Common myeloid progenitor, CD34-positive (primary cell): ENCODE results near the gene C10orf67.
A peak's percentile ranks its signal among the peaks of the same experiment; 100 is the strongest.
"Not testable (repeated sequence)": the region's sequence is repeated elsewhere in the genome, so short reads cannot be mapped to it uniquely, and the experiment has no call there.

Experiments used
- CTCF ChIA-PET: fragments of 350-600 bp; sonication (Branson Sonifier 250); formaldehyde crosslinking; loops from one replicate; lab custom pipeline; 2021; ENCODE audit warnings: antibody characterized with exemption; lab: Charles Lee
- POLR2A ChIA-PET: fragments of 350-600 bp; sonication (Branson Sonifier 250); formaldehyde crosslinking; loops from one replicate; lab custom pipeline; 2021; ENCODE audit warnings: antibody characterized with exemption; lab: Charles Lee
- DNase-seq, 3 donors: peaks; one replicate each; pipeline versions ENCODE4 v3.0.0 to v3.0.0-alpha.2; 2013
- H3K27ac ChIP-seq, 2 experiments: 1 replicate in 1 of 2; 2 replicates in 1 of 2; pipeline ENCODE4 v1.7.0; 2013; ENCODE audit warnings: inconsistent platforms in 2 of 2, low read length in 2 of 2, mild to moderate bottlenecking in 2 of 2, low read depth in 1 of 2, moderate library complexity in 1 of 2; ENCODE audit not compliant: severe bottlenecking in 2 of 2, insufficient read depth in 1 of 2, poor library complexity in 1 of 2
- H3K27me3 ChIP-seq, 5 experiments: replicated peaks in 2 of 5; 1 replicate in 3 of 5; 2 replicates in 2 of 5; pipeline versions ENCODE4 v1.6.1 to v1.7.0; 2013; ENCODE audit warnings: low read length in 4 of 5, mild to moderate bottlenecking in 2 of 5, moderate library complexity in 2 of 5, inconsistent platforms in 1 of 5; ENCODE audit not compliant: insufficient read depth in 5 of 5, control insufficient read depth in 4 of 5
- H3K36me3 ChIP-seq, 4 experiments: 1 replicate in 2 of 4; 2 replicates in 2 of 4; pipeline versions ENCODE4 v1.6.1 to v1.7.0; 2013; ENCODE audit warnings: low read length in 3 of 4, control low read depth in 1 of 4, mild to moderate bottlenecking in 1 of 4; ENCODE audit not compliant: control insufficient read depth in 4 of 4, insufficient read depth in 4 of 4
- H3K4me1 ChIP-seq, 4 experiments: 1 replicate in 3 of 4; 2 replicates in 1 of 4; pipeline versions ENCODE4 v1.6.1 to v1.7.1; 2013; ENCODE audit warnings: low read length in 3 of 4, mild to moderate bottlenecking in 3 of 4, control low read depth in 1 of 4, inconsistent platforms in 1 of 4, moderate library complexity in 1 of 4; ENCODE audit not compliant: control insufficient read depth in 4 of 4, insufficient read depth in 4 of 4; ENCODE audit errors: control extremely low read depth in 1 of 4
- H3K4me3 ChIP-seq, 7 experiments: 1 replicate in 4 of 7; 2 replicates in 3 of 7; pipeline versions ENCODE4 v1.5.1 to v1.7.0; 2013; ENCODE audit warnings: mild to moderate bottlenecking in 7 of 7, low read length in 6 of 7, moderate library complexity in 6 of 7, inconsistent platforms in 2 of 7, low read depth in 2 of 7, control low read depth in 1 of 7; ENCODE audit not compliant: insufficient read depth in 4 of 7, control insufficient read depth in 1 of 7; ENCODE audit errors: extremely low read depth in 1 of 7
- H3K9me3 ChIP-seq, 5 experiments: 1 replicate in 4 of 5; 2 replicates in 1 of 5; pipeline versions ENCODE4 v1.6.1 to v1.7.1; 2013; ENCODE audit warnings: low read length in 4 of 5, mild to moderate bottlenecking in 2 of 5, inconsistent platforms in 1 of 5, low read depth in 1 of 5, moderate library complexity in 1 of 5; ENCODE audit not compliant: control insufficient read depth in 4 of 5, insufficient read depth in 2 of 5; ENCODE audit errors: control extremely low read depth in 1 of 5
- WGBS: methylation state at CpG from one replicate; pipeline ENCODE4 v1.1.5; 2013; ENCODE audit not compliant: insufficient coverage; 5-methylcytosine and 5-hydroxymethylcytosine counted together

Gene C10orf67

GRCh38 chr10:23281044-23281433 is 63.6 kb downstream of the C10orf67 start:
- Histone ChIP-seq H3K9me3 (peaks cover 0 to 2% (median 0%) of the 10 kb centered on the region in 5 experiments), H3K27ac (no peak overlapping the region), H3K27me3 (peaks cover 0 to 41% (median 3%) of the 10 kb centered on the region in 5 experiments), H3K4me1 (no peaks in the 10 kb centered on the region), H3K36me3 (no peaks in the 10 kb centered on the region), H3K4me3 (no peak overlapping the region)
- ChIA-PET CTCF (interaction anchor here (2.1 kb wide), 1 partner anchor 9 kb away, joined by 5 read pairs; no protein-coding TSS in a partner anchor), POLR2A (no interaction called here)
- DNase-seq: no peak
- 20% methylated on average over 1 of the region's 6 CpGs for WGBS

- POLR2A ChIA-PET: no interaction called here
- H3K4me1 ChIP-seq: no peaks in the 10 kb centered on the region
- CTCF ChIA-PET: interaction anchor here (2.1 kb wide), 1 partner anchor 10 kb away, joined by 5 read pairs; no protein-coding TSS in a partner anchor
- no peaks in the 10 kb centered on the region for H3K36me3 ChIP-seq
- H3K9me3 ChIP-seq: peaks cover 0 to 3% (median 0%) of the 10 kb centered on the region in 5 experiments
- DNase-seq: peak in 2 of 3 donors; percentile 38 to 39
- WGBS: 35% methylated on average over 2 of the region's 7 CpGs
- peaks cover 0 to 40% (median 3%) of the 10 kb centered on the region in 5 experiments for H3K27me3 ChIP-seq
- no peak overlapping the region for H3K4me3 ChIP-seq
- H3K27ac ChIP-seq: no peak overlapping the region
These were observed 64.1 kb downstream of the C10orf67 start for GRCh38 chr10:23280419-23281043.

- CTCF ChIA-PET: no interaction called here
- no CpG with 5 or more reads among the region's 2 CpGs for WGBS
These were observed 69.2 kb downstream of the C10orf67 start for GRCh38 chr10:23275355-23275754.

GRCh38 chr10:23274179-23274578 is 70.4 kb downstream of the C10orf67 start:
- H3K36me3 ChIP-seq, CTCF ChIA-PET, H3K27me3 ChIP-seq, H3K4me1 ChIP-seq, POLR2A ChIA-PET, H3K27ac ChIP-seq, H3K4me3 ChIP-seq, DNase-seq: not testable (repeated sequence)
- WGBS: 95% methylated on average over 8 of the region's 9 CpGs
- H3K9me3 ChIP-seq: peaks cover 0 to 24% (median 19%) of the 10 kb centered on the region in 5 experiments

More at GRCh38 chr10:23275355-23275754, 69.2 kb downstream of the C10orf67 start:
- H3K36me3 ChIP-seq: no peaks in the 10 kb centered on the region
- H3K27me3 ChIP-seq: peaks cover 0 to 12% (median 0%) of the 10 kb centered on the region in 5 experiments
- no peak overlapping the region for H3K27ac ChIP-seq
- H3K9me3 ChIP-seq: peaks cover 0 to 21% (median 19%) of the 10 kb centered on the region in 5 experiments
- no peak overlapping the region for H3K4me3 ChIP-seq
- POLR2A ChIA-PET: no interaction called here
- no peaks in the 10 kb centered on the region for H3K4me1 ChIP-seq
- DNase-seq: no peak

- ChIA-PET CTCF (no interaction called here), POLR2A (no interaction called here)
- 100% methylated on average over 1 of the region's 3 CpGs for WGBS
- peaks cover 0 to 24% (median 15%) of the 10 kb centered on the region in 5 experiments for H3K9me3 ChIP-seq
- peaks cover 0 to 4% (median 0%) of the 10 kb centered on the region in 5 experiments for H3K27me3 ChIP-seq
- H3K36me3 ChIP-seq: no peaks in the 10 kb centered on the region
- no peak overlapping the region for H3K4me3 ChIP-seq
- no peaks in the 10 kb centered on the region for H3K4me1 ChIP-seq
- H3K27ac ChIP-seq: no peak overlapping the region
- no peak for DNase-seq
These were observed 74.1 kb downstream of the C10orf67 start for GRCh38 chr10:23270531-23270930.

- no CpG with 5 or more reads among the region's 9 CpGs for WGBS
- ChIA-PET CTCF (no interaction called here), POLR2A (no interaction called here)
- Histone ChIP-seq H3K27ac (no peak overlapping the region), H3K4me1 (no peaks in the 10 kb centered on the region), H3K36me3 (no peaks in the 10 kb centered on the region), H3K4me3 (no peak overlapping the region), H3K9me3 (no peaks in the 10 kb centered on the region), H3K27me3 (peaks cover 0 to 11% (median 3%) of the 10 kb centered on the region in 5 experiments)
- no peak for DNase-seq
These were observed 81.0 kb downstream of the C10orf67 start for GRCh38 chr10:23263441-23264164.

GRCh38 chr10:23262928-23263327 is 81.7 kb downstream of the C10orf67 start:
- Histone ChIP-seq H3K27me3 (peaks cover 0 to 11% (median 5%) of the 10 kb centered on the region in 5 experiments), H3K4me3 (no peak overlapping the region), H3K4me1 (no peaks in the 10 kb centered on the region), H3K9me3 (no peaks in the 10 kb centered on the region), H3K36me3 (no peaks in the 10 kb centered on the region), H3K27ac (no peak overlapping the region)
- CTCF ChIA-PET: no interaction called here
- WGBS: 100% methylated on average over 2 of the region's 2 CpGs
- no peak for DNase-seq
- POLR2A ChIA-PET: no interaction called here
